ENCODE results near the gene TRPC4.

DNA sequence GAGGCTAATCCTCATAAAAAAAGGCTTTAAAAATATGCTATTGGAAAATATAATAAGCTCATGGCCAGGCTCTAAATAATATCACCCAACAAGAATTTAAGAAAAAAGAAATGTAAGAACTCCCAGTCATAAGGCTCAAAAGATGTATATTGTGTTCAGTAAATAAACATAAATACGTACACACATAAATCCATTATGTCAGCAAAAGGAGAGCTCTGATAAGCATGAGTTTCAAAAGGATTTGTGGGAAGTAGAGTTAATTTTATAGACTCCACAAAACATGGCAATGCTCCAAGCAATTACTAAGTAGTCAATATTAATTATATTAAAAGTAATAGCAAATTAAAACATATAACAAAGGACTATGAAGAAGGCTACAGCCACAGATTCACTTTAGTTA, 37.3 kb upstream of the TRPC4 start:
- no peak for TF ChIP-seq EZH2 (optimal IDR thresholded peaks at IDR 0.05; ENCODE audit: low read depth, low read length)
- TF ChIP-seq, protein P1, sequence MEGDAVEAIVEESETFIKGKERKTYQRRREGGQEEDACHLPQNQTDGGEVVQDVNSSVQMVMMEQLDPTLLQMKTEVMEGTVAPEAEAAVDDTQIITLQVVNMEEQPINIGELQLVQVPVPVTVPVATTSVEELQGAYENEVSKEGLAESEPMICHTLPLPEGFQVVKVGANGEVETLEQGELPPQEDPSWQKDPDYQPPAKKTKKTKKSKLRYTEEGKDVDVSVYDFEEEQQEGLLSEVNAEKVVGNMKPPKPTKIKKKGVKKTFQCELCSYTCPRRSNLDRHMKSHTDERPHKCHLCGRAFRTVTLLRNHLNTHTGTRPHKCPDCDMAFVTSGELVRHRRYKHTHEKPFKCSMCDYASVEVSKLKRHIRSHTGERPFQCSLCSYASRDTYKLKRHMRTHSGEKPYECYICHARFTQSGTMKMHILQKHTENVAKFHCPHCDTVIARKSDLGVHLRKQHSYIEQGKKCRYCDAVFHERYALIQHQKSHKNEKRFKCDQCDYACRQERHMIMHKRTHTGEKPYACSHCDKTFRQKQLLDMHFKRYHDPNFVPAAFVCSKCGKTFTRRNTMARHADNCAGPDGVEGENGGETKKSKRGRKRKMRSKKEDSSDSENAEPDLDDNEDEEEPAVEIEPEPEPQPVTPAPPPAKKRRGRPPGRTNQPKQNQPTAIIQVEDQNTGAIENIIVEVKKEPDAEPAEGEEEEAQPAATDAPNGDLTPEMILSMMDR (IDR thresholded peaks at IDR 0.05; ENCODE audit: low read length) = no peak

All from MM.1S (cell line).